NCI-H1694 treated with DMSO at 0.1 percent for 48 hours (cell line): Measurements from ENCODE around the gene RAE1.

Experiments
- DNase-seq: peaks from one replicate; lab custom pipeline; 2025; lab: John Stamatoyannopoulos, UW

The RAE1 gene

DNA sequence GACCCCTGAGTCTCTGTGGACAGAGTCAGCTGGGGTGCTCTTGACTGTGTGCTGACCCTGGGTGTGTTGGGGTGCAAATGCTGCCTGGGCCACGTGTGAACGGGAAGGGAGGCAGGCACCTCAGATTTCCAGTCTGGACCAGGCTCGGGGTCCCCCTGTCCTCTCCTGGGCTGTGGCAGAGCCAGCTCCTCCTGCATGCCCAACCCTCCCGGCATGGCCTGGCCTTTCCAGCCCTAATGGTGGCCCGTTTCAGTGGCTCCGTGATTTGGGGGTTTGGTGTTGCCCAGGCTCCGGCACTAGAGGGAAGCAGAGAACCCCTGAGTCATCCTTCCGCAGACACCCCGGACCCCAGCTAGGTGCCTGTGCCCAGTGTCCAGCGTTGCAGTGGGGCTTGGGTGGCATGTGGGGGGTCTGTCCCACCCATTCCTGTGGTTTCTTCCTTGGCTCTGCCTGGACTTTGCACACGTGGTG lies 49.2 kb downstream of the RAE1 start:
- no peak for DNase-seq

DNA sequence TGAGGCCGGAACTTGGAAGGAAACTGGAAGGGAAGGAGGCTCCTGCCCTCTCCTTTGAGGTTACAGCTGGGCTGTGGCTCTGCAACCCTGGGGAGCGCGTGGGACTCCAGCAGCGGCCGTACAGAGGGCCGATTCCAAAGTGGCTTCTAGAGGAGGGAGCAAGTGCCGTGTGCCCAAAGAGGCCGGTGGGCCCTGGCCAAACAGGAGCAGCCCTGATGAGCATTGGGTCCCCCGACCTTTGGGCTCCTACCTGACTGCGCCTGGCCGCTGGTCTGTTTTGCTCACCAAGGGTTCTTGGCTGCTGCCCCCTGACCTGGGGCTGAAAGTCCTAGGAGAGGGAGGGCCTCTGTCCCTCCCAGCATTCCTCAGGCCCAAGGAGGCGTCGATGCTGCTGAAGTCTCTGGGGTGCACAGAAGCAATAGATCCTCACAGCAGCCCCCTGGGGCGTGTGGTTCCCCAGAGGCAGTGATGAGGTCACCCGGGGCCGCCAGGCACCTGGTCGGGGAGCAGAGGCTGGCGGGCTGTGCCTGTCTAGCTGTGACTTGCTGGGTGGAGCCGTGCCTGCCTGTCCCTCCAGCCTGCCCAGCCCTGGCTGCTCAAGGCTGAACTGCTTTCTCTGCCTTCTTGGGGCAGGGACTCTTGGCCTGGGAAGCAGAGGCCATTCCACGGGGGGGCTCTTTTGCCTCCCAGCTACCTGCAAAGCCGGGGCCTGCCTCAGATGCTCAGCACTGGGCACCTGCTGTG lies 49.9 kb downstream of the RAE1 start:
- DNase-seq: no peak

- no peak for DNase-seq
Observed at GRCh38 chr20:57401565-57401918, 50.5 kb downstream of the RAE1 start.

DNA sequence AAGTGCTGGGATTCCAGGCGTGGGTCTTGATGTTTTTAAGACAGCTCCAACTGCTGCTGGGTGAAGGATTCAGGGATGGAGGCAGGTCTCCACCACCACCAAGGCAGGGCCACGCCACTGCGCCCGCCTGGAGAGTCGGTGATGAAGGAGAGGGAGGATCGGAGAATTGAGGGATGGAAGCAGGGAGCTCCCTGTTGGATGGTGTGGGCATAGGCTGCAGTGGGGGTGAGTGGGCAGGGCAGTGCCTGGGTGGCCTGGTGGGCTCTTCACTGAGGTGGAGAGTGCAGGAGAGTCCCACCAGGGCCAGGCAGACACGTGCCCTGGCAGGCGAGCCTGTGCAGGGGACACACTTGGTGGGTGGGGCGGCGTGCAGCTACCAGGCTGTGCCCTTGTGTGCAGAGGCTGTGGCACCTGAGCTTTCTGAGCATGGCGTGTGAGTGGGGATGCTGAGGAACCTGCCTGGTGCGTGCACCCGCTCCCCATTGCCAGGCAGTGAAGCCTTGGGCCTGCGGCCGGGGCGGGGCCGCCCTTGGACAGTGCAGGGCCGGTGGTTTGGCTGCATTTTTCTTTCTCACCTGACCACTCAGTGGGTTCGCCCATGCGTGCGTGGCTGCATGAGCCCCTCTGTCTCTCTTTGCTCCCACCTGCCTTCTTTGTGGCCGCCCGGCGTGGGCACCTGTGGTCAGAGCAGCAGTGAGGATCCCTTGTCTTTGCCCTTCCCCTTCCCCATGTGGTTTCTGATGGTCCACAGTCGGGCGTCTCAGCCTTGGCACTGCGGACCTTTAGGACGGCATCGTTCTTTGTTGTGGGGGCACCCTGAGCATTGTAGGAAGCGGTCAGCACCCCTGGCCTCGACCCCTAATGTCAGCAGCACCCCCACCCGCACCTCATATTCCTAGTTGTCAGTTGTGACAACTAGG lies 51.4 kb downstream of the RAE1 start:
- no peak for DNase-seq

DNA sequence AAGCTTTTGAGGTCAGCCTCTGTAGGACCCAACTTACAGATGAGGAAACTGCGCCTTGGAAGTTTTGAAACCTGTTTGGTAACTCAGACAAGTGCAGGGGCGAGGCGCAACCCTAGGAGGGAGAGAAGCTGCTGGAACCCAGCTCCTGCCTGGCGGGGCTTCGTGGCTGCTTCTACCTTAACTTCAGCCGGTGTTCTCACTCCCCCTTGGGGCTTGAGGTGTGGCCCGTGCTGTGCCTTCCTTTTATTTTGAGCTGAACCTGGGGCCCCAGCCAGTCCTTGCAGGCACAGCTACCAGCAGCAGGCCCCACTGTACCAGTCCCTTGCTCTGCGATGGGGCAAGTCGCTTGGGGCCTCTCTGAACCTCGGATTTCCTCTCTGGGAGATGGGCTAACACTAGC lies 52.2 kb downstream of the RAE1 start:
- no peak for DNase-seq

- no peak for DNase-seq
Observed at GRCh38 chr20:57404006-57404405, 53.0 kb downstream of the RAE1 start.

DNA sequence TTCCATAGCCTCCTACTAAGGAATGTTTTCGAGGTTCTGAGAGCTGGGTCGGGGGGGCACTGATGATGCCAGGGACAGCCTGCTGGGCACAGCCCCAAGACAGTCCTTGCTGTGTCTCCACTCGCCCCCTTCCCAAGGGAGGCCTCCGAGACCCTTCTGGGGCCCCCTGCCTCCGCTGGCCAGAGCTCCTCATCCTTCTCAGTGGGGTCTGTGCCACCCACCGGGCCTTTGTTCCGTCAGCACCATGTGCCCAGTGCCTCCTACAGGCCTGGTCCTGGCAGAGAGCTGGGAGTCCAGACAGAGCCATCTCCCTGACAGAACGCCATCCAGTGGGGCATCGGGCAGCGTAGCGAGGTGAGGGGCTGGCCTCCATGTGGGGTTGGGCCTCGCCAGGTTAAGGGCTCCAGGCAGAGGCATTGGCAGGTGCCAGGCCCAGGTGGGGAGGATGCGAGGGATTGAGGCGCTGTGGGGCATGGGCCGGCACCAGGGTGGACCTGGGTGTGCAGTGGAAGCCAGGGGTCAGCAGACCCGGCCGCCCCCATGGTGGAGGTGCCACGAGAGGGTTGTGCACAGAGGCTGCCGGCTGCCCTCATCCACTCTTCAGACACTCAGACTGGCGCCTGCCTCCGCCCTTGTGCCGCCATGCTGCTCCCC lies 53.5 kb downstream of the RAE1 start:
- no peak for DNase-seq

DNA sequence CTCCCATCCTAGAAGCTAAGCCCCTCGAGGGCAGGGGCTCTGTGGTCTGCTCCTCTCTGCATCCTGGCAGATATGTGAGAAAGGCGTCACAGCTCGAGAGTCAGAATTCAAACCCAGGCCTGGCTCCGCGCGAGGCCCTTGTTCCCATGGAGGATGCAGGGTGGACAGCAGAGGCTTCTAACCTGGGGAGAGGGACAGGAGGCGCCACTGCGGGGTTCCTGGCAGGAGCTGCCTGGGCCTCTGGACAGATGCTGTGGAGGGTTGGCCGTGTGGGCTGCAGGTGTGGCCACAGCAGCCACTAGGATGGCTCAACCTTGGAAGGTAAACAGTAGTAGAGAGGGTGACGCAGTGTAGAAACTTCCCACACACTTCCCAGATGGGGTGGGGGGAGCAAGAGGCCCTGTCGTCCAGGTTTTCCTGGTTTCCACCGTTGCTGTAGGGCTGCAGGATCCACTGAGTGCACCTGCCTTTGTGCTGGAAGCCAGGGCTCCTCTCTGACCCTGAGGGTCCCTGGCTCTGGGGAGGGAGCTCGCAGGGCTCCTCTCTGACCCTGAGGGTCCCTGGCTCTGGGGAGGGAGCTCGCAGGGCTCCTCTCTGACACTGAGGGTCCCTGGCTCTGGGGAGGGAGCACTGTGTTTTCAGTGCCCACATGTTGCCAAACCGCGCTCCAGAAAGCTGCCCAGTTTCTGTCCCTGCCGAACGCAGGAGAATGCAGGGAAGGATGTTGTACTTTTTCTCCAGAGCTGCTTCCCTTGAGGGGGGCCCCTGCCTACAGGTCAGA lies 54.4 kb downstream of the RAE1 start:
- no peak for DNase-seq

- no peak for DNase-seq
Observed at GRCh38 chr20:57407541-57407956, 56.5 kb downstream of the RAE1 start.

GRCh38 chr20:57408131-57408530 lies 57.1 kb downstream of the RAE1 start:
- DNase-seq: no peak

DNA sequence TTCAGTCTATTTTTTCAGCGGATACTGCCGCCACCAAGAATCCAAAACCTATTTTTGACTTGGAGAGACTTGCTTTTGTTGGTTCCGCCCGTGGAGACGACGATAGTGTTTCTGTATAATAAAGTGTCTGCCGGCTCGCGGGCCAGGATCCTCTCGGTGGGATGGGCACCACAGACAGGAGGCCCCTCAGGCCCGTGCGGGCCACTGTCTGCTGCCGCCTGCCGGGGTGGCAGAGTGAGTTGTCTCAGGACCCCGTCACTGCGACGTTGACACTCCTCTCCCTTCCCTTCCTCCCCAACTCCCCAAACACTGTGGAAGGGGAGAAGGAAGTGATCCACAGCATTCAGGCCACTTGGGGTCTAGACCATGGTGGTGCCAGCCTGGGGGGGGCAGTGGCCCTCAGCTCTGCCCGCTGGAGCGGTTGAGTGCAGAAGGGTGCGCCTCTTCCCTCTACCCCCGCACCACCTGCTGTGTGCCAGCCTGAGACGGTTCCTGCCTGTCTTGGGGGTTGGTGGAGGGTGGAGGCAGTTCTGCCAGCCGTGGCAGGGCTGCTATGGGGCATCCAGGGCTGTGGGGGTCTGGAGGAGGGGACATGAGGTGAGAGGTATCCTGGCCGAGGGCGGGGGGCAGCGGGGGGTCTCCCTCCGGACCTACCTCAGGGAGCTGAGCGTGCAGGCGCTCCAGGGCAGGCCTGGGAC lies 57.6 kb downstream of the RAE1 start:
- DNase-seq: no peak

DNA sequence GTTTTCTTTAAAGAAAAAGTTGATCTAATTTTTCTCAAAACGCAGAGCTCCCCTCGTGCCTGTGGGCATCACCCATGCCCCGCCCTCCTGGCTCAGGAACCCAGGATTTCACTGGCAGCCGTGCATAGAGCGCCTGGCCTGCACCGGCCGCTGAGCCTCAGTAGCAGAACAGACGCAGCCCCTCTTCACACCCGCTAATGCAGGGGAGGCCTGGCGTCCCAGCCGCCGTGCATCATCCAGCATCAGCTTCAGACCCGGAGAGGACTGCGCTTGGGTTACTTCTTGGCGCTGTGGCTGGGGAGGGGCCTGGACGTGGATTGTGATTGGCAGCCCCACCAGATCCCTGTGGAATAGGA lies 58.2 kb downstream of the RAE1 start:
- no peak for DNase-seq

DNA sequence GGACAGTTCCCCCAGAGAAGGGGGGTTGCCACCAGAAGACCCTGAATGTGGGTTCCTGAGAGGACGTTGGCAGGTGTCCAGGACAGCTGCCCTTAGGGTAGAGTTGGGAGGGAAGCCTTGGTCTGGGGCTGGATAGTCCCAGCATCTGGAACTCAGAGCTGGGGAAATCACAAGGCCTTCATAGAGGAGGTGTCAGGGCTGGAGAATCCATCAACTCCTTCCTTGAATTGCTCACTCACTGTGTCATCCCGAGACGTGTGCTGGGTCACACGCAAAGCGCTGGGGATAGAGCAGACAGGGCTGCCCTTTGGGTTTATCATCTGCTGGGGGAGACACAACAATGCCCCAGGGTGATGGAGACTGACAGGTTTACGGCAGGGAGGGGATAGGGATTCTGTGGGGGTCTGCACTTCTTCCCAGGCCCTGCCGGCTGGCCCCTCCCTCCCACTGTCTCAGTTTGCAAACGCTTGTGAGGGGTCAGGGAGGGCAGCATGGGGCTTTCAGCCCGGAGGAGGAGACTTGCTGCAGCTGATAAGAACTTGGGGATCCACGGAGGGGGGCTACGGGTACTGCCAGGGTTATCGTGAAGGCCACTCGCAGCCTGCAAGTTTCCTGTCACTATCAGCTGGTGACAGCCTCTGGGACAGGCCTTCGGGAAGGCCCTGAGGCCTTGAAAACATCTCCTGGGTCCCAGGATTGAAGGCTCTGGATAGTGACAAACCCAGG lies 58.8 kb downstream of the RAE1 start:
- DNase-seq: no peak

DNA sequence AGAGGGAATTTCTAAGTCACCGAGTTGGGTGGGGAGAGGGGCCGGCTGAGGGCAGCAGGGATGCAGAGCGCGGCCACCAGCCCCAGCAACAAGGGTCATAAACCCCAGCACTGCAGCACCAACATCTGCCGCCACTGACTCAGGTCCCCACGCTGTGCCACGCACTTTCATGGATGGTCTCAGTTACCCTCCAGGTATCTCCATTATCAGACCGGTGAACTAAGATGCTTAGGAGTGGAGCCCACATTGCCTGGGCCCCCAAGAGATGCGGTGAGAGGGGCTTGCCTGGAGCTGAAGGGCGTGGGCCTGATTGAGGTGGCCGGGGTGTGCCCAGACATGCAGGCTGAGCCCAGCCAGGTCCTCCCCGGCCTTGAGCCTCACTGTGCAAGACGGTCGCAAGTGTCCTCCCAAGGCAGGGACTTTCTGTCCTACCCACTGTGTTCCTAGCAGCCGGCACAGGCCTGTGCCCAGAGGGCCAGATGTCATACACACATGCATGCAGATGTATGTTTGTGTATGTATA lies 59.4 kb downstream of the RAE1 start:
- DNase-seq: no peak

DNA sequence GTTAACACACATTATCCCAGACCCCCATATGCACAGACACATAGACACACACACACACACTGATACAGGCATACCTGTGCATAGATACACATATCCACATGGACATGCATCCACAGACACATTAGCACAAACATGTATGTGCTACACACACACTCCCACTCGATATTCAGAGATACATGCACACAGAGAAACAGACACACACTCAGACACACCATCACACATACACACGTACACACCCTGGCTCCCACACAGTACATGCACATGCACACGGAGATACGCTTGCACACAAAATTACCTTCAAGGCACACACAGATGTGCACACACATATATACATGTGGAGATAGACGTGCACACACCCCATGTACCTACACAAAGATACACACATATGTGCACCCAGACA lies 59.9 kb downstream of the RAE1 start:
- DNase-seq: no peak

GRCh38 chr20:57411406-57412283 lies 60.6 kb downstream of the RAE1 start:
- no peak for DNase-seq

DNA sequence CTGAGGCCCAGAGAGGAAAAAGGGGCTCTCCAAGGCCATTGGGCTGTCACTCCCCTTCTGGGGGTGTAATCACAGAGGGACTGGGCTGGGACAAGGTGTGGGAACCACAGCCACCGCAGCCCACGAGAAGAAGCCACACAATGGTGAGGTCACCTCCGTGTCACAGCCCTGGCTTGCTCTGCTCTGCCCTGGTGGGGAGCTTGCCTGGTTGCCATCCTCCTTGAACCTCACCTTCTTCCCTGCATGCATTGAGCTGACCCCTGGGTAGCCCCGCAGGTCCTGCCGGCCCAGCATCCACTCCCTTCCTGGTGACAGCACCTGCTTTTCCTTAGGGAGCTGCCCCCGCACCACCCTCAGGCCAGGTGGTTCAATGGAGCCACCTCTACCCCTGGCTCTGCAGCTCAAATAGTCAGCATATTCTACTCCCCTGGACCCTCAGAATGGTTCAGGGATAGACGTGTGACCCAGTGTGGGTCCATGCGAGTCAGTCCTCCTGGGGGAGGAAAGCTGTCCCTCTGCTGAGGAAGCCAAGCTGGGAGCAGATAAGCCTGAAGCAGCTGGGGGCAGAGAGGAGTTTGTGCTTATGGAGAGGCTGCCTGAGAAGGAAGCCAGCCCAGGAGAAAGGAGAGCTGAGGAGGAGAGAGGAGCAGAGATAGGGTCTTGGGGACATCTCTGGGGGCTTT lies 61.4 kb downstream of the RAE1 start:
- DNase-seq: no peak

DNA sequence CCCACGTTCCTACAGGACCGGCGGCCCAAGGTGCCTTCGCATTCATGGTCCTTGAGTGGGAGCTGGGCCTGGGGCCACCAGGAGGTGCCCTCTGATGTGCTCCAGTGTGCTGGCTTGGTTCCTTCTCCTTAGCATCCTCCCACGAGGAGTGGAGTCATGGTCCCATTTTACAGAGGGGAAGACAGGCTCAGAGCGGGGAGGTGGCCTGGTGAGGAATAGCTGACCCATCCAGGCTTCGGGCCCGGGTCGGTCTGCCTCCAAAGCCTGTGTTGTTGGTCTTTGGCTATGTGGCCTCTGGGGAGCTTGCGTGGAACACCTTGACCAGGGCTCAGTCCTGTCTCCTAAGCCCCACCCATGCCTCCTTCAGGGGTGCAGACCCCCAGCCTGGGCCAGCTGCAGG lies 62.9 kb downstream of the RAE1 start:
- no peak for DNase-seq
